GM19023 (cell line): ENCODE data around the gene KRTAP10-7.

ENCODE experiments used
- ATAC-seq: cut with Tn5 transposase; IDR thresholded peaks from one replicate; pipeline ENCODE4 v1.9.1; 2021; ENCODE audit warnings: mild to moderate bottlenecking, moderate library complexity; ENCODE audit not compliant: unreplicated experiment

KRTAP10-7 gene

DNA sequence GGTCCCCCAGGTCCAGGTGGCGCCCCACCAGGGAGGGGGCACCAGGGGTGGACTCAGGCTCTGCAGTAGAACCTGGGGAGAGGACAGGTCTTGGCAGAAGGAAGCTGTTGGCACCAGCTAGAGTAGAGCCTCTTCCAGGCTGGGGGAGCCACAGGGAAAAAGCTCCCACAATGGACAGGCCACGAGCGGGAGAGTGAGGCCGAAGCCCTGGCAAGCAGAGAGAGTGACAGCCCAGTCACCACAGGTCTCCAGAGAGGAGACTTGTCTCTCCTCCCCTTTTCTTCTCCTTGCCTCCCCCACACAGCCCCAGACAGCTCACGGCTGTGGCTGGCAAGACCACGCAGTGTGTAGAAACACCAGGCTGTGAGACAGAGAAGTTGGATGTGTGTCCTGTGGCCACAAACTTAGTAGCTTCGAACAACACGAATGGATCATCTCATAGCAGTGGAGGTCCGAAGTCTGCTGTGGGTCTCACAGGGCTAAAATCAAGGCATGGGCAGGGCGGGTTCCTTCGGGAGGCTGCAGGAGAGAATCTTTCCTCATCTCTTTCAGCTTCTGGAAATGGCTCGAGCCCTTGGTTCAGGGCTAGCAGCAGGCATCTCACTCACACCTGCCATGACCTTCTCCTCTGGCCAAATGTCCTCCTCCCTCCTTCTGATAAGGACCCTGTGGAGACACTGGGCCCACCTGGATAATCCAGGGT lies 50.7 kb downstream of the KRTAP10-7 start:
- no peak for ATAC-seq
